Measurements from ENCODE around the gene LAMTOR3. TPM values are rescaled to one million over a fixed set of nuclear protein-coding genes. Genes with fewer than 3 reads are reported as not detected.

LAMTOR3 gene
- total RNA-seq, 1 donor from 2014 or later: 58.2 TPM

DNA sequence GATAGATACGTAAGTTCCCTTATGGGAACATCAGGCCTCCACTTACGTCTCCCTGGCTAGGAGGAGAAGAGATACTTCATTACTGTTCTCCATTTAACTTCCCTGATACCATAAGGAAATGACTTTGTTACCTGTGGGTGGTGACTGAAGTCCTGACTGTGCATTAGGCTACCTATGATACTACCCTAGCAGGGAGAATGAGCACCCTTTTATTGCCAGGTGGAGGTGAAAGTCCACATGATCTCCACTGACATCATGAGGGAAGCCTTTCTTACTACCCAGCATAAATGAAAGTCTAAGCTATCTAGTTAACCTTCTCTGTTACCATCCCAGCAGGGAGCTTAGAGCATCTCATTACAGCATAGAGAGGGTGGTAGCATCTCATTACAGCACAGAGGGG lies 24.4 kb upstream of the LAMTOR3 start:
- TF ChIP-seq, protein P1, sequence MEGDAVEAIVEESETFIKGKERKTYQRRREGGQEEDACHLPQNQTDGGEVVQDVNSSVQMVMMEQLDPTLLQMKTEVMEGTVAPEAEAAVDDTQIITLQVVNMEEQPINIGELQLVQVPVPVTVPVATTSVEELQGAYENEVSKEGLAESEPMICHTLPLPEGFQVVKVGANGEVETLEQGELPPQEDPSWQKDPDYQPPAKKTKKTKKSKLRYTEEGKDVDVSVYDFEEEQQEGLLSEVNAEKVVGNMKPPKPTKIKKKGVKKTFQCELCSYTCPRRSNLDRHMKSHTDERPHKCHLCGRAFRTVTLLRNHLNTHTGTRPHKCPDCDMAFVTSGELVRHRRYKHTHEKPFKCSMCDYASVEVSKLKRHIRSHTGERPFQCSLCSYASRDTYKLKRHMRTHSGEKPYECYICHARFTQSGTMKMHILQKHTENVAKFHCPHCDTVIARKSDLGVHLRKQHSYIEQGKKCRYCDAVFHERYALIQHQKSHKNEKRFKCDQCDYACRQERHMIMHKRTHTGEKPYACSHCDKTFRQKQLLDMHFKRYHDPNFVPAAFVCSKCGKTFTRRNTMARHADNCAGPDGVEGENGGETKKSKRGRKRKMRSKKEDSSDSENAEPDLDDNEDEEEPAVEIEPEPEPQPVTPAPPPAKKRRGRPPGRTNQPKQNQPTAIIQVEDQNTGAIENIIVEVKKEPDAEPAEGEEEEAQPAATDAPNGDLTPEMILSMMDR (IDR thresholded peaks at IDR 0.05; ENCODE audit: unreplicated experiment): no peak
- H3K4me3 Mint-ChIP-seq (ENCODE audit: low read depth): no peak overlapping the region
- no peaks in the 10 kb centered on the region for H3K4me1 Mint-ChIP-seq (ENCODE audit: low read depth)
- no peak overlapping the region for H3K27ac Mint-ChIP-seq
- no peak for DNase-seq (ENCODE audit: low spot score, unreplicated experiment)
- H3K36me3 Mint-ChIP-seq (ENCODE audit: insufficient read depth): peaks cover 27% of the 10 kb centered on the region
- H3K27me3 Mint-ChIP-seq: no peaks in the 10 kb centered on the region
- peaks cover 7% of the 10 kb centered on the region for H3K9me3 Mint-ChIP-seq (ENCODE audit: low read depth)

- Mint-ChIP-seq H3K4me1 (ENCODE audit: low read depth) (no peaks in the 10 kb centered on the region), H3K36me3 (ENCODE audit: insufficient read depth) (peaks cover 29% of the 10 kb centered on the region), H3K9me3 (ENCODE audit: low read depth) (peaks cover 7% of the 10 kb centered on the region)
Observed at GRCh38 chr4:99917575-99917974, 23.3 kb upstream of the LAMTOR3 start.

DNA sequence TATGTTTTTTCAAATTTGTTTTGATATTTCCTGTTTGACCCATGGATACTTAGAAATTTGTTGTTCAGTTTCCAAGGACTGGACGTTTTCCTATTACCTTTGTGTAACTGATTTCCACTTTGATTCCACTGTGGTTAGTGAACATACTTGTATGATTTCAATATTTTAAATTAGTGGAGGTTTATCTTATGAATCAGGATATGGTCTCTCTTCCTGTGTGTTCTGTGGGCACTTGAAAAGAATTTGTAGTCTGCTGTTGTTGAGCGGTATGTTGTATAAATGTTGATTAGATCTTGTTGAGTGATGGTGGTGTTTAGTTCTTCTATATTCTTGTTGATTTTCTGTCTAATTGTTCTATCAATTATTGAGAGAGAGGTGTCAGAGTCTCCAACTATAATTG lies 21.2 kb upstream of the LAMTOR3 start:
- Mint-ChIP-seq H3K4me1 (ENCODE audit: low read depth) (no peaks in the 10 kb centered on the region), H3K36me3 (ENCODE audit: insufficient read depth) (peaks cover 29% of the 10 kb centered on the region), H3K27ac (no peak overlapping the region), H3K9me3 (ENCODE audit: low read depth) (peaks cover 7% of the 10 kb centered on the region), H3K4me3 (ENCODE audit: low read depth) (no peak overlapping the region), H3K27me3 (no peaks in the 10 kb centered on the region)
- TF ChIP-seq, protein P1 (IDR thresholded peaks at IDR 0.05; ENCODE audit: unreplicated experiment): no peak
- no peak for DNase-seq (ENCODE audit: low spot score, unreplicated experiment)

More at GRCh38 chr4:99917575-99917974, 23.3 kb upstream of the LAMTOR3 start:
- TF ChIP-seq, protein P1 (IDR thresholded peaks at IDR 0.05; ENCODE audit: unreplicated experiment): no peak
- no peak overlapping the region for H3K4me3 Mint-ChIP-seq (ENCODE audit: low read depth)
- H3K27me3 Mint-ChIP-seq: no peaks in the 10 kb centered on the region
- H3K27ac Mint-ChIP-seq: no peak overlapping the region
- no peak for DNase-seq (ENCODE audit: low spot score, unreplicated experiment)

DNA sequence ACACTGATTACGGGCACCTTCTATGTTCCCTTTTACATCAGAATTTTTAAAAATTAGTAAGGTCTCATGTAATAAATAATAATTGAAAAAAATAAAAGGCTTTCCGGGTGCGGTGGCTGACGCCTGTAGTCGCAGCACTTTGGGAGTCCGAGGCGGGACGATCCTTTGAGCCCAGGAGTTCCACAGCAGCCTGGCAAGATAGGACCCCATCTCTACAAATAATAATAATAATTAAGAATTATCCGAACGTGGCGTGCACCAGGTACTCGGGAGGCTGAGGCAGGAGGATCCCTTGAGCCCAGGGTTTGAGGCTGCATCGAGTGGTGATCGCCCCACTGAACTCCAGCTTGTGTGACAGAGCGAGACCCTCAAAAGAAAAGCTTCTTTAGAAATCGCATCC lies 771 bp upstream of the LAMTOR3 start:
- H3K27ac Mint-ChIP-seq: peak overlapping the region; percentile 94
- peak overlapping the region; percentile 99 for H3K4me3 Mint-ChIP-seq (ENCODE audit: low read depth)
- TF ChIP-seq, protein P1 (IDR thresholded peaks at IDR 0.05; ENCODE audit: unreplicated experiment): no peak
- DNase-seq (ENCODE audit: low spot score, unreplicated experiment): no peak
- H3K27me3 Mint-ChIP-seq: no peaks in the 10 kb centered on the region
- H3K9me3 Mint-ChIP-seq (ENCODE audit: low read depth): no peaks in the 10 kb centered on the region
- H3K36me3 Mint-ChIP-seq (ENCODE audit: insufficient read depth): peaks cover 4% of the 10 kb centered on the region
- peaks cover 15% of the 10 kb centered on the region for H3K4me1 Mint-ChIP-seq (ENCODE audit: low read depth)

DNA sequence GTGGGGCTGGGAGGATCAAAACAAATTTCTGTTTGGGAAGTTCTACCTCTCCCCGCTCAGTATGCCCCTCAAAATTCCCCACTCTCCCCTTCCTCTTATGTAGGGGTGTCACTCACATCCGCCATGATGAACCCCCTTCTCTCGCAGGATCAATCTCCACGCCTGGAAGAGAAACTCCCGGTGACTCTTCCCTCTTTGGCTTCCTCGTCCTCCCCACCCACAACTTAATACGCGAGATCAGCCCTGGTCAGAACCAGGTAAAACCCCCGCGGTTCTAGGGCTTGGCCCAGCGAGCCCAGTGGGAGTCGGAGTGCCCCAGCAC lies 427 bp downstream of the LAMTOR3 start:
- Mint-ChIP-seq H3K27ac (peak overlapping the region; percentile 99), H3K27me3 (no peaks in the 10 kb centered on the region), H3K9me3 (ENCODE audit: low read depth) (no peaks in the 10 kb centered on the region), H3K4me3 (ENCODE audit: low read depth) (peak overlapping the region; percentile 99), H3K4me1 (ENCODE audit: low read depth) (peaks cover 15% of the 10 kb centered on the region), H3K36me3 (ENCODE audit: insufficient read depth) (peaks cover 4% of the 10 kb centered on the region)
- TF ChIP-seq, protein P1 (IDR thresholded peaks at IDR 0.05; ENCODE audit: unreplicated experiment): no peak
- DNase-seq (ENCODE audit: low spot score, unreplicated experiment): no peak

Data from progenitor cell of endocrine pancreas (in vitro differentiated cells).